HG02623 (cell line): ENCODE measurements around the gene VSTM5.
"Not testable (repeated sequence)": the region's sequence is repeated elsewhere in the genome, so short reads cannot be mapped to it uniquely, and the experiment has no call there.

Experiments
- ATAC-seq: cut with Tn5 transposase; IDR thresholded peaks from one replicate; pipeline ENCODE4 v1.9.1; 2021; ENCODE audit warnings: moderate library complexity; ENCODE audit not compliant: unreplicated experiment

VSTM5 gene, protein sequence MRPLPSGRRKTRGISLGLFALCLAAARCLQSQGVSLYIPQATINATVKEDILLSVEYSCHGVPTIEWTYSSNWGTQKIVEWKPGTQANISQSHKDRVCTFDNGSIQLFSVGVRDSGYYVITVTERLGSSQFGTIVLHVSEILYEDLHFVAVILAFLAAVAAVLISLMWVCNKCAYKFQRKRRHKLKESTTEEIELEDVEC

DNA sequence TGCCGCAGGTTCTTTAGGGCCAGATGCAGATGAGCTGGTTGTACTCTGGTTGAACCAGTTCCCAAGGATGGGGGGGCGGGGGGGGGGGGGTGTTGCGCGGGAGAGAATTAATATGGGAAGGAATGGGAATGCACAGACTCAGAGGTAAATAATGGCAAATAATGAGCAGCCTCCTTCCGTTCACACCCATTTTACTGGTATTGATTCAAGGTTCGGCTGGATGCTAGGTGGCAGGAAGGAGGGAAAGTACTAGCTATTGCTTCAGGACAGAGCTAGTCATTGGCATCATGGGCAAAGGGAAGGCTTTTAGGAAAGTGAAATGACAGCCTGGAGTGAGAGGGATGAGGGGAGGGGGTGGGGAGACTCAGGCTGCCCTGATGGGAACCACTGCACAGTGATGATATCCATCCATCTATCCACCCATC lies at the start of gene VSTM5:
TSS of gene VSTM5 (minus strand) at position 25 of the 425 bp plus-strand sequence. CDS start 116 bp downstream, outside the sequence.
- ATAC-seq: no peak

DNA sequence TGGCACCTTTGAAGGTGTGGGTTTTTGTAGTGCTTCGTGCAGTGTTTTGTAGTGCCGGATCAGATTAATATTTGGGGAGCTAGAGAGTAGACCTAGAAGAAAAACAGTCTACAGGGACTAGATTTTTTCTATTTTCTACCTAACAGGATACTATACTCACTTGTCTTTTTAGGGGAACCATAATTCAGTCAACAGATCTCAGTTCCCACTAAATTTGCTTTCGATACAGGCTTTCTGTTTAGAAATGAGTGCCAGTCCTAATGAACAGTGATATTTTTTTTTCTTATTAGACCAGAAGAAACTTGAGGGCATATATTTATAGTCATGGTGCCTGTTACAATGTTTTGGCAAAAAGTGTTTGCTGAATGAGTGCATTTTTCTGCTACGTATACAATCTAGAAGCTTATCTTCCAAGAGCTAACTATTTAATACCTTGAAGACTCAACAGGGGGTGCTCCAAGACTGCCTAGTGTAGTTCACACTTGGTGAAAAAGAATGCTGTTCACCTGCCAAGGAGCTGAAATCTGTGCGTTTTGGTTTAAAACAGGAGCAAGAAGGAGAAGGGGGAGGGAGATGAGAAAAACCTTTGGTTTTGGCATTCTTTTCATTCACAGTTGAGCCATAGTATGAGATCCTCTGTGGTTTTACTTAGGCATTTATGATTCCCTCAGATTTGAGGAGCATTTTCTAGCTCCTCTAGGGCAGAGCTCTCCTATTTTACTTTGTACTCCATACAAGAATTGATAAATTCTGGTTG lies 44.9 kb upstream of the VSTM5 start:
- ATAC-seq: no peak

DNA sequence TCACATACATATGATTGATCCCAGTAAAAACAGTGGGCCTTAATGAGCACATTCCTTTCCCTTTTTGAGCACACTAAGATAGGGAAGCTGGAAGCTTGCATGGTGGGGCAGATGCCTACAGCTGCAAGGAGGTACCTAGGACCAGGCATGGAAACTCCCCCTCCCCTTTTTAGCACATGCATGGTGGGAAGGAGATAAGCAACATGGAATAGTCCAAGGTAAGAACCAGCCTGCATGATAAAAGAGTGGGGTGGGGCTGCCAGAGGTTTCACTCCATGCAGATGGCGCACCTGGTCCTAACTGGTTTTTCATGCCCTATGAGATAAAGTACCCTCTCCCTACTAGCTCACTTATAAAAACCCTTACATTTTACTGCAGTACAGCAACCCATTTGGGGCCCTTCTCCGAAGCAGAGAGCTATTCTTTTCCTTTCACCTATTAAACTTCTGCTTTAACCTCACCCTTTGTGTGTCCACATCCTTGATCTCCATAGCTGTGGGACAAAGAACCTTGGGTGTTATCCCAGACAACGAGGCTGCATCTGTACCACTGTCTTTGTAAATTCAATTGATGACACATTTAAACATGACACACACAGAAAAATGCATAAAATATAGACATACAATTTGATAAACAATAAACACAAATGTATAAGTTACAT lies 40.1 kb upstream of the VSTM5 start:
- no peak for ATAC-seq

DNA sequence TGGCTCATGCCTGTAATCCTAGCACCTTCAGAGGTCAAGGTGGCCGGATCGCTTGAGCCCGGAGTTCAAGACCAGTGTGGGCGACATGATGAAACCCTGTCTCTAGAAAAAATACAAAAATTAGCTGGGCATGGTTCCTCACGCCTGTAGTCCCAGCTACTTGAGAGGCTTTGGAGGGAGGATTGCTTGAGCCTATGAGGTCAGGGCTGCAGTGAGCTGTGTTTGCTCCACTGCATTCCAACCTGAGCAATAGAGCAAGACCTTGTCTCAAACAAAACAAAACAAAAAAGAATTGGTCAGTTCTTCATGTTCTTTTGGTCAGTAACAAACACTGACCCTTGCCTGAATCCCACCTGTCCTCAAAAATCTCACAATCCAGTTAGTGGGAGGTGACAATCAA lies 36.7 kb upstream of the VSTM5 start:
- ATAC-seq: no peak

DNA sequence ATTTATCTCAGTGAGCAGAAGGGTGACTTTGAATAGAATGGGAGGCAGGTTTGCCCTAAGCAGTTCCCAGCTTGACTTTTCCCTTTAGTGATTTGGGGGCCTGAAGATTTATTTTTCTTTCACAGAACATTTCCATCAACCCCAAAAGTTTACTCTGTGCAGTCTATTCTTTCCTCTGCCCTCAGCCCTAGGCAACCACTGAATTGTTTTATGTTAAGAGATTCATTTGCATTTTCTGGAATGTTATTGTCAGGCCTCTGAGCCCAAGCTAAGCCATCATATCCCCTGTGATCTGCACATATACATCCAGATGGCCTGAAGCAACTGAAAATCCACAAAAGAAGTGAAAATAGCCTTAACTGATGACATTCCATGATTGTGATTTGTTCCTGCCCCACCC lies 28.7 kb upstream of the VSTM5 start:
- not testable (repeated sequence) for ATAC-seq

DNA sequence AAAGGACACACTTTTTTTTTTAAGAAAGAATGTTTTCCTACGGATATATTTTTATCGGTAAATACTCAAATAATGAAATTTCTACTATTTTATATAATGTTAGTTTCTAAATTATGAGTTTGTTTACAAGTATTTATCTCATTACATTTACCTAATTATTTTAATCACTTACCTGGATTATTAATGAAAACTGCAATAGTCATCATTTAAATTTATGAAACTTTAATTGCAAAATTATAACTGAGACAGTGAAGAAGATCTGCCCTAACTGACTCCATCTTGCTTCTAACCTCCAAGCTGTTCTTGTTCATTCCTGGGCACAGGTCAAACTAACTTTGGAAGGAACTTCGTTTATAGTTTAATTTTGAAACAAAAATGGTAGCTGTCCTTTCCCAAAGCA lies 25.2 kb upstream of the VSTM5 start:
- ATAC-seq: no peak

DNA sequence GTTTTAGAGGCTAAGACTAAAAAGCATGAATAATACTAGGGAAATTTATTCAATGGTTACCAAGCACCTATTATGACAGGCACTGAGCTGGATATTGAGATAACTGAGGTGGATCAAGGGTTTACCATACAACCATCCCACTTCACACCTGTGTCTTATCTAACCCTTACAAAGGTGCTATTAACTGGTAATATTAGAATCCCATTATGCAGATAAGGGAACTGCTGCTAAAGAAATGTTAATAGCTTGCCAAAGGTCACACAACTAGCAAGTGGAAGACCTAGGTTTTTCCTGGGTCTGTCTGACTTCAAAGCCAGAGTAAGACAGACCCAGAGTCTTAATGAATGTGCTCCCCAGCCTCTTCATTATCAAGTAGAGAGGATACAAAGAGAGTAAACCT lies 21.1 kb upstream of the VSTM5 start:
- ATAC-seq: no peak

DNA sequence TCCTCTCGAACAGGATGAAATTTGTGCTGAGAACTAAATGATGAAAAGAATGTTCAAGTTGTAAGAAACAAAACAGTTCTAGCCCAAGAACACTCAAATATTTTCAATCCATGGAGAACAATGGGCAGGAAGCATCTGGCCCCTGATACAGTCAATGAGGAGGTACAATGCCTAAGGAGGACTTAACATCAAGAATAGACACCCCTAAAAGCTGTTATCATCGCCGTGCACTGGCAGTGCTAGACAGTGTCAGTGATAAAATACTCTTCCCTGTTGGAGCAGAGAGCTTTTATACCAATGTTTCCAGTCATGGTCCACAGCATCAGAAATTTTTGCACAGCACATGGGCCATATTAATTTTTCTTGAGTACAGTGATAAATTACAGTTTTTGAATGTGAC lies 20.2 kb upstream of the VSTM5 start:
- no peak for ATAC-seq

DNA sequence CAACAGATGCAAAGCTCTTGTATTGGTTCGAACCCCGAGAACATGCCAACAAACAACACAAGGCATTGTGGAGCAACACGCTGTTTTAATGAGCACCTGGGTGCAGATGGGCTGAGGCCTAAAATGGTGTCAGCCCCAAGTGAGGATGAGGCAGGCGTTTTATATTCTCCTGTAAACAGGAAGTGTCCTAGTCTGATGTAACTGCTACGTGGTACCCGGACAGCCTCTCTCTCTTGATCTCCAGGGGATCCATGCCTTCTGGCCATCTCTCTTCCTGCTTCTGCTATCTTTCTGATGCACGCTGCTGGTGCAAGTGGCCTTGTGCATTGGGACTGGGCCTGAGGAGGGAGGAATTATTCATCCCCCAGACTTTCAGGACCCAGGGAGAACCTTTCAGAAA lies 19.4 kb upstream of the VSTM5 start:
- ATAC-seq: no peak

DNA sequence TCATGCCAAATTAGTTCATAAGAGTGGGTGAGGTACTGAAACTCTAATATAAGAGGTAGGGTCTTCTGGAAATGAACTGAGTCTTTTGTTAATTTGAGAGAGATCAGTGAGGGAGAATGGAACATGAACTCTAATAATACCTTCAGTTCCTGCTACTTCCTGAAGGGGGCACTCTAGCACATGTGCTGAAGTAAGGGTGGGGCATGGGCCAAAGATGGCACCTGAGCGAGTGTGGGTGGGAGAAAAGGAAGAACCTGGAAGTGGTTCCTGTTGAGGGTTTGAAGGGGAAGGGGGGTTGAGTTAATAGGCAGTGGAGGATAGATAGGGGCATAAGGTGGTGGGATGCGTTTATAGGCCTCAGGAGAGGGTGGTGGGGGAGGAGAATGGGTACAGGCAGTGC lies 18.0 kb upstream of the VSTM5 start:
- not testable (repeated sequence) for ATAC-seq

DNA sequence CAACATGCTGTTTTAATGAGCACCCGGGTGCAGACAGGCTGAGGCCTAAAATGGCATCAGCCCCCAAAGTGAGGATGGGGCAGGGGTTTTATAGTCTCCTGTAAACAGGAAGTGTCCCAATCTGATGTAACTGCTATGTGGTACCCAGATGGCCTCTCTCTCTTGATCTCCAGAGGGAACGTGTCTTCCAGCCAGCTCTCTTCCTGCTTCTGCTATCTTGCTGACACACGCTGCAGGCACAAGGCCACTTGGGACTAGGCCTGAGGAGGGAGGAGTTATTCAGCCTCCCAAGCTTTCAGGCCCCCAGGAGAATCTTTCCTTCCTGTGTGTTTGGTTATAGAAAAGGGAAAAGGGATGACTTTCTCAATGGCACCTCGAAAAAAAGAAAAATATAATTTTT lies 11.4 kb upstream of the VSTM5 start:
- ATAC-seq: no peak

DNA sequence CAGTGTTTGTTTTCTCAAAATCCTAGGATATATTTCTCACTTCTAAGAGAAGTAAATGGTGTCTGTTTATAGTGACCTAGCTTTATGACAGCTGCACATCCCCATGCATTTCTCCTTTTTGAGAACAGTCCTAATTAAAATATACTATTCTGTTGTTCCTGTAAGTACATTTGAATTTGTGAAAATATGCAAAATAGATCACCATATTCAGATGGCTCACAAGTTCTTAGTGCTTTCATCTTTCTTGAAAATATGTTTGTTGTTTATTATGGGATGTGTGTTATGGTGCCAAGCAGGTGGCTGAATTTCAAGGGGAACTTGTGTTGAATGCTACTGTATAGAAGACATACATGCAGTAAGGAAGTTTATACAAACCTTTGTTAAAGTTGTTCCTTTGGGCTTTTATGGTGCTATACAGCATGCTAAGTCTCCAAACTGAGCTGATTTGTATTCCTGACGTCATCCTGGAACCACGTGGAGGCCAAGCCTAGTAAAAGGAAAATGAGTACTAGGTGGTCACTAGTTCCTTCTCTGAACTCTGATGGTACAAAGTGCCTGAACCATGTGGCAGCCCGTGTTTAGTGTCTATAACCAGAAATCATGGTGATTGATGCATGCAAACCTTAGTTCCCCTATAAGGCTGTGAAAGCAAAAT lies 7.8 kb upstream of the VSTM5 start:
- ATAC-seq: no peak

DNA sequence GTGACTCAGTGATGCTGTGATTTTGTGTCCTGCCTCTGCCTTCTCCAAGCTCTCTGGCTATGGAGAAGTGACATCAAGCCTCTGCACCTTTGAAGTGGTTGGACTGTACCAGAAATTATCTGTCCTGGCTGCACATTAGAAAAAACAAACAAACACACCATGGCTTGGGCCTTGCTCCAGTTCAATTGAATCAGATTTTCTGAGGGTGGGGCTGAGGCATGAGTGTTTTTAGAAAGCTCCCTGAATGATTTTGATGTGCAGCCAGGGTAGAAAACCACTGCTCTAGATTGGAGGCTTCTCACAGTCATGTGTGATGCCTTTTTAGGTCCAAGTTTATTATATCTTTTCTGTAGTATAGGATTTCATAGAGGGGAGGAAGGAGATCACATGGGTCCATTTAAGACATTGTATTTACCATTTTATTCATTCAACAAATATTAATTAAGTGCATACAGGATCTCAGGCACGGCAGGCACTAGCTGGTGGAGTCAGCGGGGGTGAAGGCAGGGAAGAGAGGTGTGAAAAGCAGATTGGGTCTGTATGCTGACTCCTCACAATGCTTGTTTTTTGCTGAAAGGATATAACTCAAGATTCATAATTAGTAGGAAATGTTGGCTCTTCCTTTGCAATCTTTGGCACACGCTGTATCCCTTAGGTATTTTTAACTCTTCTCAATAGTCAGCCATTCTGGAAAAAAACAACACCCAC lies 7.1 kb upstream of the VSTM5 start:
- ATAC-seq: no peak

DNA sequence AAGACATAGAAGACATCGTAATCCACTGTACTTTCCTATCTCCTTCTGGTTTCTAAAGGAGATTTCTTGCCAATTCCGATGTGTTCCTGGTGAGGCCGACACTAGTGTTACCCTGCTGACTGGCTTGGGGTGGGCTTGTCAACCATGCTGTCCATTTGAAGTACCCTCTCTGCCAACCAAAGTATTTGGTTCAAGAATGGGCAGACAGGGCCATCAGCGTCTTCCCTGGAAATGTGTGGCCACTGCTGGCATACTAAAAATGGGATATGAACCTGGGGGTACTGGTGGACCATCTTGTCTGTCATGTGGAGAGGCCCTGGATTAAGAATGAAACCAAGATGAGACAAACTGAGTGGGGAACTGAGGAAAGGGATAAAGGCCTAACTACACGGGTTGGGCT lies 1.8 kb upstream of the VSTM5 start:
- no peak for ATAC-seq

DNA sequence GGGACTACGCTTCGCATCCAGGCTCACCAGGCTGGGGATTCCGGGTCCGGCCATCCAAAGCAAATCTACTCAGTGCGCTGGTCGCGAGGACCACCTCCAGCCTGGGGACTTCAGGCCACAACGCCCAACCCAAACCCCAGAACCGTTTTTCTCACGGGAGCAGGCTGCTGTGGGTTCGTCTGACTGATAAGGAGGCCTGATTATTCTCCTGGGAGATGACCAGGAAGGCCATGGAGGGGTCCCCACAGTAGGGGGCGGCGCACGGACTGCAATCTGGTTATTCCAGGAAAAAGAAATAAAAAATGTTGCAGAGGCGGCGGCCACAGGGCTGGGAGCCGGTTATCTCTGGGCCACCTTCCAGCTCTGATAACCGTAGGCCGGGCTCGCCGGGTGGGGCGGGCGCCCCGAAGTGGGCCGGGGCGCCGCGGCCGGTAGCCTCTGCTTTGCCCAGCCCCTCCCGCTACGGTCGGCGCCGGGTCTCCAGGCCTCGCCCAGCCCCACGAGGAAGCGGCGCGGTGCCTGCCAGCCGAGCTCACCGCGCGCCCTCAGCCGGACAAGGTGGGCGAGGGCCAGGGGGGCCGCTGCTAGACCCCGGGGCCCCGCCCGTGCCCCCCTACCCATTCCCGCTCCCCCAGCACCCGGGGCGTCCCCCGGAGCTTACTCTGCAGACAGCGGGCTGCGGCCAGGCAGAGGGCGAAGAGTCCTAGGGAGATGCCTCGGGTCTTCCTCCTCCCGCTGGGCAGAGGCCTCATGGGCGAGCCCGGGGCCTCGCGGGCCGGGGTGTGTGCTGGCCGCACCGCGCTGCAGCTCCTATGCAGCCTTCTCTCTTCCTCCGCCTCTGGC lies 446 bp downstream of the VSTM5 start:
- ATAC-seq: no peak

DNA sequence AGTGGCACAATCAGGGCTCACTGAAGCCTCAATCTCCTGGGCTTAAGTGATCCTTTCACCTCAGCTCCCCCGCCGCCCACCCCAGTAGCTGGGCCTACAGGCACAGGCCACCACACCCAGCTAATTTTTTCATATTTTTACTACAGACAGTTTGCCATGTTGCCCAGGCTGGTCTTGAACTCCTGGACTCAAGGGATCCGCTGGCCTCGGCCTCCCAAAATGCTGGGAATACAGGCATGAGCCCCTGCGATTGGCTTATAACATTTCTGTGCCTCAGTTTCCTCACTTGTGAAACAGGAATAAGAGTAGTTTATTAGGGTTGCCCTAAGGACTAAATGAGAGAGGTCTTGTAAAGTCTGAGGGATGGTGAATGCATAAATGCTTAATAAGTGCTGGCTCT lies 1.2 kb downstream of the VSTM5 start:
- no peak for ATAC-seq

DNA sequence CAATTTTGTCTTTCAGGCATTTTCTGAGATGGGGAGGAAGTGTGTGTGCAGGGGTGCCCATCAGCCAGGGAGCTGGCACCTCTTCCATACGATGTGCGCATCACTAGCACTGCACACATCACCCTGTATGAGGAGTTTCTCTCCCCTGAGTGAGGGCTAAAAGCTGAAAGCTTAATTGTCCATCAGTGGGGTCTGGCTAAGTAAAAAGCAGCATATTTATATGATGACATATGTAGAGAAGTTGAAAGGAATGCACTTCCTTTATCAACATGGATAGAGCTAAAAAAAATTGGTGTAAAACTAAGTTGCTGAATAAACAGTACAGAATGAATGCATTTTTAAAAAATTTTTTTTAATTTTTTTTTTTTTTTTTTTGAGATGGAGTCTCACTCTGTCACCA lies 4.0 kb downstream of the VSTM5 start:
- ATAC-seq: no peak

DNA sequence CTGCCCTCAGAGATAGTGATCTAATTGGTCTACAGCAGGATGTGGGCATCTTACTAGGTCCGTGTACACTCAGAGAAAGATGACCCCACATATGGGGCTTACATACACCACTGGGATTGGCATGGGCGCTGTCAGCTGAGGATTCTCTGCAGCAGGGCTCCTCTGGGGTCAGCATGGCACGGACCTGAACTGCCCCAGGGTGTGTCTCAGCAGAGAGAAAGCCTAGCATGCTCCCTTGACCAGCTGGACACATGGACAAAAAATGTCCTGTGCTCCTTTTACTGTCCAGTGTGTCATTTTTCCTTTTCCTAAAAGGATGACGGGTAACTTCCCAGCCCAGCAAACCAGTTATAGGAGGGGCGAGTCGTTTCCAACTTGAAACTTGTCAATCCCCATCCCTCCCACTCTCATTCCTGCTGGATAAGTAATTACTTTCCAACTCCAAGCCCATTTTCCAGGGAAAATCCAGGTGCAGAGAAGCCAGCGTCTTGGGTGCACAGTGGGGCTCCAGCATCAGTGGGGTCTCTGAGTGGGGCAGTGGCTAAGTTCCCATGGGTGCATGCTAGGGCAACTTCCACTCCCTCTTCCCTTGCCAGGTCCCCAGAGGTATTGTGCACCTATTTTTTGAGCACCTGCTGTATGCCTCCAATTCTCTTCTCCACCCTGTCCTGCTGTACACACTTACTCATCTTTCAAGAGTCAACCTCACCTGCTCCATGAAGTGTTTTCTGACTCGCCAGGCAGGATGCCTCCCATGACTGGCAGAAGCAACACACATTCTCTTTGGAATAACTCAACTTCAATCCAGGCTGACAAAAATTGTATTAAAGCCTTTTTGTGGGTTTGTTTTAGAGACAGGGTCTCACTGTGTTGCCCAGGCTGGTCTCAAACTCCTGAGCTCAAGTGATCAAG lies 5.0 kb downstream of the VSTM5 start:
- no peak for ATAC-seq

DNA sequence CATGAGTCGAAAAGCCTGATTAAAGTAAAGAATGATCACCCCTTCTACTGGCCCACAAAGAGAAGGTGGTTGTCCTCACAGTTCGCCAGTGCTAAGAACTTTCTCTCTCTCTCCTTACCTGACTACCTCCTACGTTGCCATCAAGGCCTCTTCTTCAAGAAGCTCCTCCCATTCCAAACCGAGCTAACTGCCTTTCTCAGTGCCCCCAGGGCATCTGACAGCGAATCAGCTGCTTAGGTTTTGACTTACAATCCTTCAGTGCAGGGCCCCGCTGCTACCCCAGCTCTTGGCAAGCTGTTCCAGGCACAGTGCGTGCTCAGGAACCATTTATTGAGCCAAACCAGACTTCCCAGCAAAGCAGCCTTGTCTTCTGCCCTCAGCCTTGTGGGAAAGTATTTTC lies 5.8 kb downstream of the VSTM5 start:
- no peak for ATAC-seq
